Muscle of arm (tissue), 12 donors: ENCODE measurements around the gene PRKAG2. TPM values are rescaled to one million over a fixed set of nuclear protein-coding genes. Genes with fewer than 3 reads are reported as not detected.
"Not testable (repeated sequence)": the region's sequence is repeated elsewhere in the genome, so short reads cannot be mapped to it uniquely, and the experiment has no call there.

ENCODE experiments used
- DNase-seq: peaks from one replicate; pipeline ENCODE4 v3.0.0-alpha.2; 2013
- polyA plus RNA-seq, 12 donors: library from polyadenylated mRNA; unstranded; fragments of 120-200 nt; gene quantifications; one replicate each; pipeline ENCODE4 v1.2.1, GENCODE V29; 2013; ENCODE audit not compliant: insufficient read length in 12 of 12

The PRKAG2 gene
- polyA plus RNA-seq, 12 donors = 9.8 to 21.3 (median 14.0) TPM; not detected in 1

DNA sequence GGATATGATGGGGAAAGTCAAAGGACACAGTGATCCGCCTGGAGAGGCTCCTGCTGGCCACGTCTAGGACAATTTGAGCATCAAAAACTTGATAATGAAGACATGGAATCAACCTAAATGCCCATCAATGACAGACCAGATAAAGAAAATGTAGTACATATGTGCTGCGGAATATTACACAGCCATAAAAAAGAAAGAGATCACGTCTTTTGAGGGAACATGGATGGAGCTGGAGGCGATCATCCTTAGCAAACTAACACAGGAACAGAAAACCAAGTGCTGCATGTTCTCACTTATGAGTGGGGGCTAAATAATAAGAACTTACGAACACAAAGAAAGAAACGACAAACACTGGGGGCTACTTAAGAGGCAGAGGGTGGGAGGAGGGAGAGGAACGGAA, 124.9 kb downstream of the PRKAG2 start:
- DNase-seq = no peak

GRCh38 chr7:151748733-151749132, 128.2 kb downstream of the PRKAG2 start:
- no peak for DNase-seq

- not testable (repeated sequence) for DNase-seq
Observed at GRCh38 chr7:151748021-151748420, 128.9 kb downstream of the PRKAG2 start.

- DNase-seq = no peak
Observed at GRCh38 chr7:151745706-151746105, 131.2 kb downstream of the PRKAG2 start.

GRCh38 chr7:151744656-151745638, 132.0 kb downstream of the PRKAG2 start:
- no peak for DNase-seq

DNA sequence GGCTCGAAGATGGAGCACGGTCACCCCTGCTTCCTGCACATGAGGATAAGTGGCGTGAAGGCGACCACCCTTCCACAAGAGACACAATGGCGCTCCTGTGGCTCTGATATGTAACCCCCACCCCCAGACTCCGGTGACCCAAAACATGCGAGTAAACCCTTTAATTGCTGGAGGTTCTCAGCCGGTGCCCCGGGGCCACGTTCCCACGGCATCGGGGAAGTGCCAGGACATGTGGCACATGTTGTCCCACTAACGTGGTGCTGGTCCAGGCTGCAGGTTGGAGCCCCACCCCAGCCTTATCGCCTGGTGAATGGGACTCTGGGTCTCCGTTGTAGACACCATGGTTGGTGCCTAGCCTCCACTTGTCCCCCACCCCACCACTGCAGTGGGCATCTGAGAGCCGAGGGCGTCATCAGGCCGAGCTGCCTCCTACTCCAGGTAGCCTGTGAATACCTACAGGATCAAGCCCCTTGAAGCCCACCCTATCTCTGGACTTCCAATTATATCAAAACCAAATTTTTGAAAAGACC, 132.8 kb downstream of the PRKAG2 start:
- DNase-seq = no peak

DNA sequence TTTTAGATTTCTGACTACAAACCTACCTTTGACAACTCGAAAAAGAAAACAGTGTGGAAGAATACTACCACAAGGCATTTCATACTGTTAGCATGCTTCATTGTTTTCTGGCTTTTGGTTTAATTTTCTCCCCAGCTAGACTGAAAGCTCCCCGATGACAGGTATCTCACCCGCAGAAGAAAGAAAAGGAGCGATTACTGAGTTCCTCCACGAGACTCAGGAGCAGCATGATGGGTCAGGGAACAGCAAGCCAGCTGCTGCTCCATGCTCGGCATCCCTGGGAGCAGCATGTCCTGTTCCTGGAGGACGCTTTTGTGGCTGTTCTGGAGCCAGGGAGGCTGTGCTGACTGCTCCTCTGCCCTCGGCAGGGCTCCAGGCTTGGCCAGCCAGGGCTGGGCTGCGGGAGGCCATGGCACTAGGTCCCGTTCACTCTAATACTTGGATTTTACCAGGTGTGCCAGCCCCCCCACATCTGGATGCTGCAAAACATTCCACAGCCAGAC, 133.4 kb downstream of the PRKAG2 start:
- DNase-seq = no peak

DNA sequence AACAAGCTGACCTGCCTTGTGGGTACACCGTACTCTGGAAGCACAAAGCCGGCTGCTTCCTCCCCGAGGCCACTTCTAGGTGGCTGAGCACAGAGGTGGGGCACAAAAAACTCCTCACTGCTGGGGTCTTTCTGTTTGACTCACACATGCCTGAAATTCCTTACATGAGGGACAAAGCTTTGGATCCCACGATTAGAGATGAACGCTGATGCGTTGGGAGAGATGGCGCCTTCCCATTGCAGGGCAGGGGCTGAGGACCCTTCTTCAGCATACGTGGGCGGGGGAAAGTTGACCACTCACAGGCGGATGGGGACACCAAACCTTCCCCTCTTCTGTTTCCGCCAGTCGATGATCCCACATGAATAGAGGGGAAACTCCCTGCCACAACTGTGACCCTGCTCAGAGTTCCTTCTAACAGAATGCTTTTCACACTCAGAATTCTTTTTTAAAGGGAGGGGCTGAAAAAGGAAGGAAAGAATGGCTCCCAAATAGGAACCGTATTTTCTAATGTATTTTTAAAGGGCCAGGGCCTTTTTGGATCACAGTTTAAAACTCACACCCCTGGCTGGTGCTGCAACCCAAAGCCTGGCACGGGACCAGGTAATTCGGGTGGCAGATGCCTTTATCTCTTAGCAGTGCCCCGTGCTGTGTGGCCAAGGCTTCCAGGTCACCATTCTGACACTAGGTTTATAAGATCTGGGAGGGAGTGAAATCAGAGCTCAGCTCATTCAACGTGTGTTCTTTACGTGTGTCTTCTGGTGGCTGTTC, 134.0 kb downstream of the PRKAG2 start:
- no peak for DNase-seq

GRCh38 chr7:151741585-151741984, 135.3 kb downstream of the PRKAG2 start:
- no peak for DNase-seq

DNA sequence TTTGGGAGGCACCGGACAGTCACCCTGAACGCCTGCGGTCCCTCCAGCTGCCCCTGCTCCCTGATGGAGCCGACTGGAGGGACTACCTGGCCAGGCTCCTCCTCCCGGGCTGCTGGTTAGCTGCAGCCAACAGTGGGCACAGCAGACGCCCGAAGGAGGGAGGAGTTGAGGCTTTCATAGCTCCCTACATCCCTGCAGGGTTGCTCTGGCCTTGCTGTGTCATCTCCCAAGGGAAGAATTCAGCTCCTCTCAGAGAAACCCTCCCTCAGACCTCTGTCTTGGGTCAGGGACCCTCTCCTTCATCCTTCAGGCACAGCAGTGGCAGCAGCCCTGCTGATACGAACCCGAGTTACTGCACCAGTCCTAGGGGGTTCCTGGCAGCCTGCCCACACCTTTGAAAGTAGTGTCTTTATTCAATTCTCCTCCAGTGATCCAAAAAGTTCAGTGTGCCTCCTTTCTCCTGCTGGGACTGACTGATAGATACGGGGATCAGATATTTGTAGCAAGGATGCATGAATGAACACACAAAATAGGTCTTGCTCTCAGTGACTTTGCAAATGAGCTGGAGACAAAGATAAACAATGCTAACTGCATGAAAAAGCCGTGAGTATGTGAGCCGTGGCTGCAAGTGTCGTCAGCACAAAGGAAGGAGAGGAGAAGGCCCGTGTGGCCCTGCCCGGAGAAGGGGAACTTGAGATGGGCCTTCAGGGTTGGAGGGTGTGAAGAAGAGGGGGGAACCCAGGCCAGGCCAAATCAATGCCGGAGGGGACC, 136.6 kb downstream of the PRKAG2 start:
- DNase-seq = no peak

DNA sequence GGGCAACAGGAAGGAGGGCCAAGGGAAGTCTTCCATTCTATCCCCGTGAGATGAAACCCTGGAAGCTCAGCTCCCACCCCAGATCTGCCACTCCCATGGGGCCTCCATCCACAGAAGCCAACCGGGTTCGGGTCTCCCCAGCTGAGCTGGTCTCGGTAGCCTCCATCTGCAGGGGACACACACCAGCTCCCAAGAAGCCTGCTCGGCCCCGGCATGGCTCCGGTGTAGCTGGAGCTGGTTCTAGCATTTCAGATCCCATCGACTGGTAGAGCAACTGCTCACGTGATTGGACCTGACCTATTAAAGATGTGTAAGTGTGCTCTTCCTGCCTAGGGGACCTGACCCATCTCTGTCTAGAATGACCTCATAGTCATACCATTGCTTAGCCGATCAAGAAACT, 138.0 kb downstream of the PRKAG2 start:
- no peak for DNase-seq

- DNase-seq = peak; percentile 76
Observed at GRCh38 chr7:151736403-151736909, 140.5 kb downstream of the PRKAG2 start.

GRCh38 chr7:151735851-151736402, 141.0 kb downstream of the PRKAG2 start:
- peak; percentile 38 for DNase-seq

DNA sequence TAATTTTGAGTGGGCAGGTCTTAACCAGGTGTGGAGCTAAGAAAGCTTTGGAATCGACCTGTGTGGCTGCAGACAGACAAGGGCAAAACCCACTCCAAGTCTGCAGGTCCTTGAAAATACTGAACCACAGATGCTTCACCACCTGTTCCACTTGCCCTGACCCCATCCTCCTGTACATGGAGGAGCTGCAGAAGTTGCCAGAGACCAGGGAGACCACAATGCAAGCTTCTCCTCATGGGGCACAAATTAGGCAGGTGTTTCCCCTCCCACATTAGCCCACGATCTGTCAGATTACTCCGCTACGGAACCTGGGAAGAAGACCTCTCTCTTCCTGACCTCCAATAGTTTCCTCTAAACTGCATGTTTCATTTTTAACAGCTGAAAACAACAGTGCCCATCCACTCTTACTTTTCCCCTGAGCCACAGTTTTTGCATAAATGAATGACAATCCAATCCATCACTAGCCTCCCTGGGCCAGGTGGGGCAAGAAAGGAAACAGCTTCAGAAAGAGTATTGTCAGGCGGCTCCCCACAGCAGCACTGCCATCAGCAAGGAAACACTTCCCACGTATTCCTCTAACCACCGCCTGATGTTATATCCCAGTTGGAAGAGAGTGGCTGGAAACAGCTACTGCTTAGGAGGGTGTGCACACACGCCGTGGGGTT, 141.6 kb downstream of the PRKAG2 start:
- no peak for DNase-seq

DNA sequence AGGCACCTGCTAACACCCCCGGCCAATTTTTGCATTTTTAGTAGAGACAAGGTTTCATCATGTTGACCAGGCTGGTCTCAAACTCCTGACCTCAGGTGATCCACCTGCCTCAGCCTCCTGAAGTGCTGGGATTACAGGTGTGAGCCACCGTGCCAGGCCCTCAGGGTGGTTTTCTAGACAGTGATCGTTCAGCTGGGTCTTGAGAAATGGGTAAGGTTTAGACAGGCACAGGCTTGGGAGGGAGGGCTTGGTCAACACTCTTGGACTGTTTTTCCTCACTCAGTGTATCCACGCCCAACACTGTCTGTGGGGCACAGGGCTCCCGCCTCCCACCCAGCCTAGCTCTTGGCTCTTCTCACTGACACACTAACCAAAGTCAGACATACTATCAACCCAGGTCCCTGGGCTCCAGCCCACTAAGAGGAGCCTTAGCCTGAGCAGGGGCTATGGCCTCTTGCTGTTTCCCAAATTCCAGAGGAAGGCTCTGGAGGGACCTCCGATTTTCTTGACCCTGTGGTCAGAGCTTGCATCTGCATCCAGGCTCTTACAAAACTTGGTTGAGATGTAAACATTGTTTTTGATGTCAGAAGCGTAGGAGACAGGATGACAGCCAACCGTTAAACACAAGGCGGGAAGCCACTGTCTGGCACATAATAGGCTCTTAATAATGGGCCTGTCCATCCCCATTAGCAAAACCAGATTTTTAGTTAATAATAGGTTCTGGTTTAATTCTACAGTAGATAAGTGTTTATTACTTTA, 143.9 kb downstream of the PRKAG2 start:
- DNase-seq = no peak

DNA sequence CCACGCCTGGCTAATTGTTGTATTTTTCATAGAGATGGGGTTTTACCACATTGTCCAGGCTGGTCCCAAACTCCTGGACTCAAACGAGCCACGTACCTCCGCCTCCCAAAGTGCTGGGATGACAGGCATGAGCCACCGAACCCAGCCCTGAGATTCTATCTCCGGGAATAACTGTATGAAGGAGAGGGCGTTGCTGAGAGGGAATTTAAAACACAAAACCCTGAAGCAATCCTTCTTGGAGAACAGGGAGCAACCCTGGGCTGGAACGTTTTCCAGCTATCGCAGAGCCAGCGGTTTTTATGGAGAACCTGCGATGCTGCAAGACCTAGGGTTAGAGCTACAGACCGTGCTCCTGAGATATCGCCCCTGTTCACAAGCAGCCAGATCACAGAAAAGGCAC, 144.6 kb downstream of the PRKAG2 start:
- no peak for DNase-seq

DNA sequence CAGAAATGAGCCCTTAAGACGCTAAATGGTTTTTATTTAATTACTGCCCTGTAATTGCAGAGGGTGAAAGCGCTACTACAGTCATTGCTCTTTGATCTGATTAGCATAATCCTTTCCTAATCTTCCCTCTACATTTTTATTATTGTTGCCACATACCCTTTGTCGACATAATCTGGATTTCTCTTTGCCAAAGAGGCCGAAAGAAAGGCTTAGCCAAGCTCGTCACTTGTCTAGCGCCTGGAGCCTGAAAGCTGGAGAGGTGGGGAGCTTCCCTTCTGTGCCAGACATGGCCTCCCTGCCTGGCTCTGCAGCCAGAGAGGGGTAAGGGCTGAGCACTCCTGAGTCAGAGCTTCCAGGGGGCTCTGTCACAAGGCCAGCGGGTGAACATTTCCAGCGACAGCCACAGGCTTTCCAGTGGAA, 145.9 kb downstream of the PRKAG2 start:
- no peak for DNase-seq

GRCh38 chr7:151730591-151730990, 146.3 kb downstream of the PRKAG2 start:
- no peak for DNase-seq

DNA sequence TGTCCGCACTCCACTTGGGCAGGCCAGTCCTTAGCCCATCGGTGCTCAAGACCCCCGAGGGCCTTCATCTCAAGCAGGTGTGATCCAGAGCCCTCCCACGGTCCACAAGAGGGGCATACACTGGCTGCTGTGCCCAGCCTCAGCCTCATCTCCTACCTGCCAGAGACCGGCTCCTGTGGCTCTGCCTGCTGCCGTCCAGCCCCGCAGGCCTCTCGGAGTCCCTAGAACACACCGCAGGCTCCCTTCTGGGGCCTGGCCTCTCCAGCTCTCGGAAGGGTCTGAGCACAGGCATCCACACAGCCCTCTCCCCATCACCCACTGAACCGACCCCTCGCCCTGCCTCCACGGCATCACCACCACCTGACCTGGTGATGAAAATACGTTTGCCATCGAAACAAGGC, 147.4 kb downstream of the PRKAG2 start:
- DNase-seq = no peak

DNA sequence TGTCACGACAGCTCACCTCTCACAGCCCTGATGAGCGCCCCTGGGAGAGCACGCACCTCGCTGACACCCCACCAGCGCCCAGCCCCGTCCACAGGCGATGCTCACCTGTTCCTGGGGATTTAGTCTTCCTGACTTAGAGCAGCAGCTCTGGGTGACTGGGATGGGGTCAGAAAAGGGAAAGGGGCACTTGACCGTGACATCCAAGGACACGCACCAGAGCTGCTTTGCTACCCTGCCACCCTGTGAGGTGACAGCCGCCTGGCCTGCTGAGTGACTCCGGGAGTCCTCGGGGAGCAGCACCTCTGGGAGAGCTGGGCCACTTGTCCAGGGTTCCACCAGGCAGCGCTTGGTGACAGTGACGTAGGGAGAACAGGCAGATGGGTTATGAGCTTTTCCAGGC, 148.2 kb downstream of the PRKAG2 start:
- no peak for DNase-seq
